ENCODE measurements around the gene CRB3. TPM values are rescaled to one million over a fixed set of nuclear protein-coding genes. Genes with fewer than 3 reads are reported as not detected.

Gene CRB3
- total and polyA plus RNA-seq, 2 of the 8 experiments (the other 6 are each of a cell fraction or from before 2014, with no cell fraction given): 21.1 to 24.6 TPM

GRCh38 chr19:6464070-6464873 is at the start of gene CRB3 (continued):
- no peak for TF ChIP-seq ZNF274 (IDR thresholded peaks at IDR 0.05; ENCODE audit: borderline replicate concordance, extremely low read depth, low read length)
- no peak for TF ChIP-seq SIRT6 (IDR thresholded peaks at IDR 0.05; ENCODE audit: low read length)
- no peak for TF ChIP-seq CHD1 (IDR thresholded peaks at IDR 0.05; ENCODE audit: low read depth, low read length)
- no peak for TF ChIP-seq E2F6 (IDR thresholded peaks at IDR 0.05)
- no peak for TF ChIP-seq CEBPB (IDR thresholded peaks at IDR 0.05; ENCODE audit: low read depth, low read length)
- no peak for TF ChIP-seq MAFK (IDR thresholded peaks at IDR 0.05; ENCODE audit: low read depth, low read length)
- no peak for TF ChIP-seq CHD7 (IDR thresholded peaks at IDR 0.05; ENCODE audit: insufficient replicate concordance, low read length)
- TF ChIP-seq TAF7 (optimal IDR thresholded peaks at IDR 0.05; ENCODE audit: borderline replicate concordance, low read depth, low read length): peak; percentile 50
- TF ChIP-seq RXRA (IDR thresholded peaks at IDR 0.05; ENCODE audit: insufficient read depth, low read depth, low read length): no peak
- no peak for TF ChIP-seq ASH2L (IDR thresholded peaks at IDR 0.05; ENCODE audit: low read length)

All from H1 (cell line).